IMR-90 (cell line): ENCODE results near the gene DUS1L. TPM values are rescaled to one million over a fixed set of nuclear protein-coding genes. Genes with fewer than 3 reads are reported as not detected.

ENCODE experiments used
- ATAC-seq: fragments of 200-7000 bp; cut with Tn5 transposase; 2 replicates; pipeline ENCODE4 v1.9.1; 2020; ENCODE audit warnings: low read depth, mild to moderate bottlenecking, moderate library complexity
- BruUV-seq: library from RNA; stranded (reverse); fragments of 400-500 nt; replicated peaks from 2 replicates; lab custom pipeline; 2021; lab: Mats Ljungman, UMichigan
- CTCF ChIA-PET: fragments of 300-600 bp; formaldehyde crosslinking; extraction: SDS; loops from one replicate; lab custom pipeline; 2021; ENCODE audit warnings: antibody characterized with exemption; lab: Yijun Ruan, JAX
- POLR2A ChIA-PET: fragments of 300-600 bp; sonication (Branson Sonifier 250); formaldehyde crosslinking; loops from one replicate; lab custom pipeline; 2022; ENCODE audit warnings: antibody characterized with exemption; ENCODE audit not compliant: unreplicated experiment; lab: Charles Lee
- DNase-seq: peaks from one replicate; pipeline ENCODE4 v3.0.0; 2013
- H2AFZ ChIP-seq: replicated peaks from 2 replicates; pipeline ENCODE3; 2013; ENCODE audit warnings: low read length, mild to moderate bottlenecking; ENCODE audit not compliant: poor library complexity
- H2AK5ac ChIP-seq: 2 replicates; pipeline ENCODE4 v1.6.1; 2013; ENCODE audit warnings: low read depth, low read length, inconsistent platforms
- H2AK9ac ChIP-seq: replicated peaks from 2 replicates; pipeline ENCODE3; 2013; ENCODE audit warnings: mild to moderate bottlenecking, low read depth, low read length, moderate library complexity; ENCODE audit not compliant: poor library complexity
- H2BK120ac ChIP-seq: 2 replicates; pipeline ENCODE4 v1.6.1; 2013; ENCODE audit warnings: low read depth, low read length, inconsistent platforms
- H2BK15ac ChIP-seq: 3 replicates; pipeline ENCODE4 v1.6.1; 2013; ENCODE audit warnings: low read depth, low read length, inconsistent platforms
- H2BK20ac ChIP-seq: 2 replicates; pipeline ENCODE4 v1.6.1; 2013; ENCODE audit warnings: low read depth, mild to moderate bottlenecking, inconsistent platforms, low read length, moderate library complexity
- H2BK5ac ChIP-seq: 2 replicates; pipeline ENCODE4 v1.6.1; 2013; ENCODE audit warnings: mild to moderate bottlenecking, low read depth, low read length, inconsistent platforms; ENCODE audit not compliant: poor library complexity, severe bottlenecking
- H3K14ac ChIP-seq: replicated peaks from 2 replicates; pipeline ENCODE4 v1.6.1; 2013; ENCODE audit warnings: low read depth, low read length, inconsistent platforms
- H3K18ac ChIP-seq: 2 replicates; pipeline ENCODE4 v1.6.1; 2013; ENCODE audit warnings: low read depth, low read length, control low read depth
- H3K23ac ChIP-seq: 2 replicates; pipeline ENCODE4 v1.6.1; 2013; ENCODE audit warnings: low read depth, low read length, inconsistent platforms
- H3K27ac ChIP-seq: 2 replicates; pipeline ENCODE4 v1.5.1; 2013; ENCODE audit warnings: mild to moderate bottlenecking, control low read depth, low read length; ENCODE audit not compliant: insufficient read depth
- H3K27me3 ChIP-seq: 2 replicates; pipeline ENCODE4 v1.6.1; 2013; ENCODE audit warnings: low read length; ENCODE audit not compliant: control insufficient read depth, insufficient read depth
- H3K36me3 ChIP-seq: 2 replicates; pipeline ENCODE4 v1.6.1; 2013; ENCODE audit warnings: low read length, mixed read lengths; ENCODE audit not compliant: control insufficient read depth, insufficient read depth
- H3K4ac ChIP-seq: 2 replicates; pipeline ENCODE4 v1.6.1; 2013; ENCODE audit warnings: low read depth, low read length, inconsistent platforms
- H3K4me1 ChIP-seq: 2 replicates; pipeline ENCODE4 v1.6.1; 2013; ENCODE audit warnings: low read length, mixed read lengths; ENCODE audit not compliant: control insufficient read depth, insufficient read depth
- H3K4me2 ChIP-seq: 2 replicates; pipeline ENCODE4 v1.6.1; 2013; ENCODE audit warnings: low read depth, mild to moderate bottlenecking, control low read depth, low read length, moderate library complexity
- H3K4me3 ChIP-seq: 2 replicates; pipeline ENCODE4 v1.5.1; 2013; ENCODE audit warnings: low read depth, mild to moderate bottlenecking, control low read depth, low read length, moderate library complexity; ENCODE audit not compliant: insufficient read depth
- H3K56ac ChIP-seq: 2 replicates; pipeline ENCODE4 v1.6.1; 2013; ENCODE audit warnings: low read length, inconsistent platforms; ENCODE audit not compliant: insufficient read depth; ENCODE audit errors: extremely low read depth
- H3K79me1 ChIP-seq, 2 experiments: 2 replicates each; pipeline ENCODE4 v1.6.1; 2013; ENCODE audit warnings: low read length in 2 of 2, inconsistent platforms in 1 of 2, low read depth in 1 of 2
- H3K9ac ChIP-seq: 2 replicates; pipeline ENCODE4 v1.6.1; 2013; ENCODE audit warnings: low read depth, low read length, control low read depth
- H3K9me1 ChIP-seq: 2 replicates; pipeline ENCODE4 v1.6.1; 2013; ENCODE audit warnings: low read length, inconsistent platforms; ENCODE audit not compliant: insufficient read depth
- H3K9me3 ChIP-seq: 2 replicates; pipeline ENCODE4 v1.6.1; 2013; ENCODE audit warnings: low read length; ENCODE audit not compliant: control insufficient read depth, insufficient read depth
- H4K20me1 ChIP-seq: 2 replicates; pipeline ENCODE4 v1.6.1; 2013; ENCODE audit warnings: low read length, inconsistent platforms; ENCODE audit not compliant: insufficient read depth
- H4K5ac ChIP-seq: 2 replicates; pipeline ENCODE4 v1.6.1; 2013; ENCODE audit warnings: mild to moderate bottlenecking, low read depth, low read length, control low read depth
- H4K8ac ChIP-seq, 2 experiments: 2 replicates each; pipeline ENCODE4 v1.6.1; 2013; ENCODE audit warnings: low read depth in 2 of 2, low read length in 2 of 2, control low read depth in 1 of 2, inconsistent platforms in 1 of 2
- H4K91ac ChIP-seq: 2 replicates; pipeline ENCODE4 v1.6.1; 2013; ENCODE audit warnings: low read depth, low read length, inconsistent platforms; ENCODE audit not compliant: insufficient read depth
- BHLHE40 ChIP-seq: fragments of 150-350 bp; IDR thresholded peaks from 2 replicates; pipeline ENCODE4 v1.6.1; 2016; ENCODE audit warnings: mild to moderate bottlenecking, low read depth, low read length
- CEBPB ChIP-seq: IDR thresholded peaks from 2 replicates; pipeline ENCODE4 v1.6.1; 2012; ENCODE audit warnings: low read depth, low read length, improper control_type of control experiment
- CHD1 ChIP-seq: IDR thresholded peaks from 2 replicates; pipeline ENCODE4 v1.6.1; 2012; ENCODE audit warnings: low read depth, low read length, improper control_type of control experiment
- CTCF ChIP-seq: conservative IDR thresholded peaks from 2 replicates; pipeline ENCODE4 v1.5.1; 2012; ENCODE audit warnings: mild to moderate bottlenecking, low read depth, low read length, improper control_type of control experiment
- FOS ChIP-seq: fragments of 150-350 bp; IDR thresholded peaks from 2 replicates; pipeline ENCODE4 v1.6.1; 2016; ENCODE audit warnings: low read depth, low read length
- MAFK ChIP-seq: IDR thresholded peaks from 2 replicates; pipeline ENCODE4 v1.6.1; 2012; ENCODE audit warnings: low read depth, low read length, improper control_type of control experiment
- MAZ ChIP-seq: IDR thresholded peaks from 2 replicates; pipeline ENCODE4 v1.6.1; 2012; ENCODE audit warnings: low read depth, mild to moderate bottlenecking, low read length, improper control_type of control experiment, moderate library complexity, borderline replicate concordance
- MXI1 ChIP-seq: IDR thresholded peaks from 2 replicates; pipeline ENCODE4 v1.6.1; 2012; ENCODE audit warnings: low read depth, mild to moderate bottlenecking, low read length, moderate library complexity, borderline replicate concordance
- NFE2L2 ChIP-seq: fragments of 150-350 bp; IDR thresholded peaks from 2 replicates; pipeline ENCODE4 v1.6.1; 2016; ENCODE audit warnings: low read depth, mild to moderate bottlenecking, low read length
- POLR2A ChIP-seq: IDR thresholded peaks from 2 replicates; pipeline ENCODE4 v1.6.1; 2012; ENCODE audit warnings: mild to moderate bottlenecking, low read depth, low read length
- RAD21 ChIP-seq: IDR thresholded peaks from 2 replicates; pipeline ENCODE4 v1.6.1; 2012; ENCODE audit warnings: low read length, improper control_type of control experiment
- RCOR1 ChIP-seq: IDR thresholded peaks from 2 replicates; pipeline ENCODE4 v1.6.1; 2012; ENCODE audit warnings: mild to moderate bottlenecking, low read length, improper control_type of control experiment; ENCODE audit not compliant: insufficient replicate concordance
- SMC3 ChIP-seq: fragments of 150-350 bp; IDR thresholded peaks from 2 replicates; pipeline ENCODE4 v1.6.1; 2016; ENCODE audit warnings: low read depth, mild to moderate bottlenecking, antibody characterized with exemption, low read length, moderate library complexity
- USF2 ChIP-seq: fragments of 150-350 bp; IDR thresholded peaks from 2 replicates; pipeline ENCODE4 v1.6.1; 2017; ENCODE audit warnings: mild to moderate bottlenecking, antibody characterized with exemption, low read length, low read depth
- WGBS, 2 experiments: methylation state at CpG; one replicate each; pipeline versions ENCODE4 v1.1.5 to v1.1.7; 2013; ENCODE audit warnings: missing lambda C conversion rate in 2 of 2; ENCODE audit not compliant: insufficient read length in 1 of 2; ENCODE audit errors: extremely low coverage in 2 of 2; 5-methylcytosine and 5-hydroxymethylcytosine counted together
- dilution Hi-C: fragments of 300-500 bp; cut with HindIII; formaldehyde crosslinking; loops from one replicate; pipeline ENCODE4 v1.14.3; 2018; ENCODE audit warnings: low sequenced_read_pairs; ENCODE audit not compliant: unreplicated experiment
- in situ Hi-C: fragments of 300-500 bp; cut with MboI; formaldehyde crosslinking; loops from 3 replicates; pipeline ENCODE4 v1.14.3; 2019; ENCODE audit warnings: low sequenced_read_pairs, inconsistent platforms, mixed read lengths
- intact Hi-C: fragments of 100-400 bp; cut with micrococcal nuclease; formaldehyde crosslinking; loops from 2 replicates; pipeline ENCODE4 v1.10.0; 2022
- polyA plus RNA-seq, 3 experiments: library from polyadenylated mRNA; depleted of rRNA; stranded (reverse); fragments of >200 nt; gene quantifications; 2 replicates each; pipeline ENCODE4 v1.2.3, GENCODE V29; 2012; ENCODE audit warnings: low replicate concordance in 1 of 3
- total RNA-seq: library from RNA; depleted of rRNA; stranded (reverse); fragments of >200 nt; gene quantifications from 2 replicates; pipeline ENCODE4 v1.2.3, GENCODE V29; 2012
- TF ChIP-seq, protein P1 (sequence below): fragments of 150-350 bp; IDR thresholded peaks from 2 replicates; pipeline ENCODE4 v1.6.1; 2016; ENCODE audit warnings: low read depth, mild to moderate bottlenecking, low read length, moderate library complexity, borderline replicate concordance

Gene DUS1L
- total and polyA plus RNA-seq, 2 of the 4 experiments (the other 2 are of a cell fraction): 29.0 to 76.9 TPM

DNA sequence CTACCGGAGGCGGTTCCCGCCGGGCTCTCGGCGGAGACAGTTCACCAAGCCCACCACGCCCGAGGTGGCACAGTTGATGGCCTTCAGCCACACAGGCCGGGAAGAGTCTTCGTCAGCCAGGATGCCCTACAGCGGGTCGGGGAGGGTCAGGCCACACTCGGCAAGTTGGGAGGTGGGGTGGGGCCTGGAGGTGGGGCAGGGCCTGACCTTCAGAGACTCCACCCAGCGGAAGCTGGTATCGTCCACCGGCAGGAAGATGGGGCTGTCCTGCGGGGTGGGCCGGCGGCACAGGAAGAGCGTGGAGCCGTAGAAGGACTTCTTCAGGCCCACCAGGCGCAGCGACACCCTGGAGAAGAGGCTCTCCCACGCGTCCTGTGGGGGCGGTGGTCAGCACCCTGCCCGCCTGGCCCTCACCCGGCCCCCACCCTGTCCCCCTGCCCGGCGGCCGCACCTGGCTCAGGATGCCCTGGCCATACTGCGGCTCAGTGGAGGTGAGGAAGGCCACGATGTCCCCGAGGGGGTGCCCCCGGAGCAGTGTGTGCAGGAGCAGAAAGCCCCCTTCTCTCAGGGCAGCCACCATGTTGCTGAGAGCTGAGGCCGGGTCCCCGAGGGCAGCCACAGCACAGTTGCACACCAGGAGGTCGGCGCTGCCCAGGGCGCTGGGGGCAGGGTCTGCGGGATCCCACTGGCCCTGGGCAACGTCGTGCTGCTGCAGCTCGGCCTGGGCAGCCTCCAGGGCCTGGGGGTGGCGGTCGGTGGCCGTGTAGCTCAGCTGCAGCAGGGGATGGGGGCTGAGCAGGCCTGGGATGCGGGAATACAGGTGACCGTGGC is 19.6 kb upstream of the DUS1L start:
- no peaks in the 10 kb centered on the region; a peak in 1 of 4 replicates for H3K79me1 ChIP-seq
- TF ChIP-seq BHLHE40: no peak
- no peak for TF ChIP-seq MXI1
- no peak for TF ChIP-seq CTCF
- no peak for TF ChIP-seq POLR2A
- no peak for TF ChIP-seq RAD21
- TF ChIP-seq MAZ: no peak
- no peak for TF ChIP-seq MAFK
- TF ChIP-seq SMC3: no peak
- no peak for TF ChIP-seq CEBPB
- TF ChIP-seq, protein P1, sequence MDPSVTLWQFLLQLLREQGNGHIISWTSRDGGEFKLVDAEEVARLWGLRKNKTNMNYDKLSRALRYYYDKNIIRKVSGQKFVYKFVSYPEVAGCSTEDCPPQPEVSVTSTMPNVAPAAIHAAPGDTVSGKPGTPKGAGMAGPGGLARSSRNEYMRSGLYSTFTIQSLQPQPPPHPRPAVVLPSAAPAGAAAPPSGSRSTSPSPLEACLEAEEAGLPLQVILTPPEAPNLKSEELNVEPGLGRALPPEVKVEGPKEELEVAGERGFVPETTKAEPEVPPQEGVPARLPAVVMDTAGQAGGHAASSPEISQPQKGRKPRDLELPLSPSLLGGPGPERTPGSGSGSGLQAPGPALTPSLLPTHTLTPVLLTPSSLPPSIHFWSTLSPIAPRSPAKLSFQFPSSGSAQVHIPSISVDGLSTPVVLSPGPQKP: no peak
- TF ChIP-seq RCOR1: no peak
- no peak for TF ChIP-seq FOS
- TF ChIP-seq CHD1: no peak
- TF ChIP-seq USF2: no peak
- no peak for TF ChIP-seq NFE2L2

More for the DNA sequence above, 19.6 kb upstream of the DUS1L start:
- Histone ChIP-seq H3K9ac (no peak overlapping the region), H4K91ac (no peak overlapping the region), H2AK5ac (no peak overlapping the region), H2AK9ac (no peak overlapping the region), H2BK120ac (no peak overlapping the region), H3K4me2 (no peak overlapping the region), H3K18ac (no peak overlapping the region), H2BK5ac (no peak overlapping the region), H3K23ac (no peak overlapping the region), H3K4me3 (no peak overlapping the region), H3K9me1 (no peaks in the 10 kb centered on the region), H3K56ac (no peak overlapping the region), H3K4ac (no peak overlapping the region), H3K14ac (no peak overlapping the region), H3K4me1 (no peaks in the 10 kb centered on the region), H2AFZ (no peak overlapping the region), H4K8ac (no peak overlapping the region), H4K5ac (no peak overlapping the region), H4K20me1 (no peaks in the 10 kb centered on the region; the same call in none of the 2 replicates), H3K36me3 (peaks cover 96% of the 10 kb centered on the region), H2BK15ac (no peak overlapping the region), H3K9me3 (no peaks in the 10 kb centered on the region), H3K27ac (no peak overlapping the region), H2BK20ac (no peak overlapping the region), H3K27me3 (no peaks in the 10 kb centered on the region)
- no peak for DNase-seq
- in situ Hi-C loops: no loop called here
- intact Hi-C loops: no loop called here
- POLR2A ChIA-PET: no interaction called here
- ATAC-seq: no peak
- CTCF ChIA-PET: no interaction called here
- dilution Hi-C loops: no loop called here
- 94% methylated on average over 23 of the region's 49 CpGs; no CpG with 5 or more reads in 1 of the 2 experiments for WGBS, 2 experiments
- no TSS peak for BruUV-seq
